GM12878 (cell line): ENCODE results near the gene COL9A2.

Source experiments
- ETV6 ChIP-seq, 2 experiments: fragments of 450-650 bp in 1 of 2; IDR thresholded peaks in 1 of 2; conservative IDR thresholded peaks in 1 of 2; 2 replicates each; pipeline ENCODE4 v1.6.1; 2014; ENCODE audit warnings: antibody characterized with exemption in 1 of 2, borderline replicate concordance in 1 of 2, low read depth in 1 of 2, mild to moderate bottlenecking in 1 of 2, moderate library complexity in 1 of 2
- EZH2 ChIP-seq: IDR thresholded peaks from 2 replicates; pipeline ENCODE4 v1.6.1; 2012; ENCODE audit warnings: low read depth, mild to moderate bottlenecking, control low read depth, inconsistent platforms, low read length, borderline replicate concordance; ENCODE audit not compliant: control insufficient read depth
- RCOR1 ChIP-seq: conservative IDR thresholded peaks from 2 replicates; pipeline ENCODE4 v1.6.1; 2012; ENCODE audit warnings: low read depth, low read length, improper control_type of control experiment
- TF ChIP-seq, protein P1 (sequence below), 3 experiments: IDR thresholded peaks in 2 of 3; conservative IDR thresholded peaks in 1 of 3; 2 replicates each; pipeline ENCODE4 v1.5.1; 2011; ENCODE audit warnings: low read depth in 3 of 3, low read length in 3 of 3, mild to moderate bottlenecking in 3 of 3, control low read depth in 2 of 3, moderate library complexity in 2 of 3, inconsistent platforms in 1 of 3, mixed read lengths in 1 of 3; ENCODE audit not compliant: control insufficient read depth in 2 of 3, insufficient read depth in 1 of 3; ENCODE audit errors: extremely low read depth in 1 of 3
- TF ChIP-seq, protein P2 (sequence below): IDR thresholded peaks from 2 replicates; pipeline ENCODE4 v1.6.1; 2012; ENCODE audit warnings: low read depth, low read length, improper control_type of control experiment

DNA sequence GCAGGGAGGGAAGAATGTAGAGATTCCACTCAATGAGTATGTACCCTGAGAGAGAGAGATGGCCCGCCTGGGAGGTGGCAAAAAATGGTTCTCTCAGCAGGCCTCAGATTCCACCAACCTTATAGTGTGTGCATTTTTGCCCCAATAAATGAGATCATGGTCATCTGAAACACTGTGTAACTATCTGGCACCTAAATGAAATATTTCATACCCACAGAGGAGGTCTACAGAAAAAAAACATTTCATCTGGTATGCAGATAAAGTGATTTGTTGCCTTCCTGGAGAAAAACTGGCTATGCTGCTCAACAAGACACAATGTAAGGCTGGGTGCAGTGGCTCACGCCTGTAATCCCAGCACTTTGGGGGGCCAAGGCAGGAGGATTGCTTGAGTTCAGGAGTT lies 64.5 kb downstream of the COL9A2 start:
- TF ChIP-seq, protein P1, sequence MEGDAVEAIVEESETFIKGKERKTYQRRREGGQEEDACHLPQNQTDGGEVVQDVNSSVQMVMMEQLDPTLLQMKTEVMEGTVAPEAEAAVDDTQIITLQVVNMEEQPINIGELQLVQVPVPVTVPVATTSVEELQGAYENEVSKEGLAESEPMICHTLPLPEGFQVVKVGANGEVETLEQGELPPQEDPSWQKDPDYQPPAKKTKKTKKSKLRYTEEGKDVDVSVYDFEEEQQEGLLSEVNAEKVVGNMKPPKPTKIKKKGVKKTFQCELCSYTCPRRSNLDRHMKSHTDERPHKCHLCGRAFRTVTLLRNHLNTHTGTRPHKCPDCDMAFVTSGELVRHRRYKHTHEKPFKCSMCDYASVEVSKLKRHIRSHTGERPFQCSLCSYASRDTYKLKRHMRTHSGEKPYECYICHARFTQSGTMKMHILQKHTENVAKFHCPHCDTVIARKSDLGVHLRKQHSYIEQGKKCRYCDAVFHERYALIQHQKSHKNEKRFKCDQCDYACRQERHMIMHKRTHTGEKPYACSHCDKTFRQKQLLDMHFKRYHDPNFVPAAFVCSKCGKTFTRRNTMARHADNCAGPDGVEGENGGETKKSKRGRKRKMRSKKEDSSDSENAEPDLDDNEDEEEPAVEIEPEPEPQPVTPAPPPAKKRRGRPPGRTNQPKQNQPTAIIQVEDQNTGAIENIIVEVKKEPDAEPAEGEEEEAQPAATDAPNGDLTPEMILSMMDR (IDR thresholded peaks at IDR 0.05 in 2 of 3, conservative IDR thresholded peaks at IDR 0.05 in 1 of 3; ENCODE audit: control insufficient read depth in 2 of 3, extremely low read depth in 1 of 3, insufficient read depth in 1 of 3, low read depth in 3 of 3, low read length in 3 of 3) = no peak
- TF ChIP-seq, protein P2, sequence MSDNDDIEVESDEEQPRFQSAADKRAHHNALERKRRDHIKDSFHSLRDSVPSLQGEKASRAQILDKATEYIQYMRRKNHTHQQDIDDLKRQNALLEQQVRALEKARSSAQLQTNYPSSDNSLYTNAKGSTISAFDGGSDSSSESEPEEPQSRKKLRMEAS = no peak
- no peak for TF ChIP-seq ETV6 (conservative IDR thresholded peaks at IDR 0.05 in 1 of 2, IDR thresholded peaks at IDR 0.05 in 1 of 2; ENCODE audit: borderline replicate concordance in 1 of 2, low read depth in 1 of 2)
- no peak for TF ChIP-seq EZH2
- no peak for TF ChIP-seq RCOR1
